WTC11 (cell line): Measurements from ENCODE around the gene SLC36A4. TPM values are rescaled to one million over a fixed set of nuclear protein-coding genes. Genes with fewer than 3 reads are reported as not detected.

Source experiments
- ATAC-seq: fragments of 200-7000 bp; cut with Tn5 transposase; 2 replicates; pipeline ENCODE4 v1.10.0; 2021; ENCODE audit warnings: mild to moderate bottlenecking, moderate library complexity
- CTCF ChIA-PET: fragments of 300-600 bp; sonication (Branson Sonifier 250); formaldehyde crosslinking; loops from one replicate; lab custom pipeline; 2021; ENCODE audit warnings: antibody characterized with exemption; lab: Charles Lee
- POLR2A ChIA-PET: fragments of 350-600 bp; sonication (Branson Sonifier 250); formaldehyde crosslinking; loops from one replicate; lab custom pipeline; 2021; ENCODE audit warnings: antibody characterized with exemption; lab: Charles Lee
- DNase-seq: peaks from one replicate; pipeline ENCODE4 v3.0.0; 2021; ENCODE audit warnings: low spot score
- H3K27ac Mint-ChIP-seq: 2 replicates; pipeline ENCODE4 v1.8.0; 2021; ENCODE audit warnings: mixed read lengths
- H3K27me3 Mint-ChIP-seq: 2 replicates; pipeline ENCODE4 v1.8.0; 2021; ENCODE audit warnings: low read depth, mild to moderate bottlenecking, moderate library complexity, mixed read lengths
- H3K36me3 Mint-ChIP-seq: 2 replicates; pipeline ENCODE4 v1.8.0; 2021; ENCODE audit warnings: mixed read lengths
- H3K4me1 Mint-ChIP-seq: 2 replicates; pipeline ENCODE4 v1.8.0; 2022; ENCODE audit warnings: mixed read lengths
- H3K4me3 Mint-ChIP-seq: 2 replicates; pipeline ENCODE4 v1.8.0; 2021; ENCODE audit warnings: mild to moderate bottlenecking, moderate library complexity, mixed read lengths
- H3K9me3 Mint-ChIP-seq: 2 replicates; pipeline ENCODE4 v1.8.0; 2021; ENCODE audit warnings: mixed read lengths
- EMX1 ChIP-seq: fragments of 250-450 bp; sonication (Bioruptor Pico); IDR thresholded peaks from 2 replicates; pipeline ENCODE4 v1.8.0; 2021; ENCODE audit warnings: mild to moderate bottlenecking
- ESRRA ChIP-seq: sonication (generic); formaldehyde crosslinking; IDR thresholded peaks from 2 replicates; pipeline ENCODE4 v1.8.1; 2022; ENCODE audit warnings: mild to moderate bottlenecking, missing genetic modification reagents, borderline replicate concordance
- FOXK1 ChIP-seq: sonication (generic); formaldehyde crosslinking; IDR thresholded peaks from 2 replicates; pipeline ENCODE4 v1.8.0; 2022; ENCODE audit warnings: mild to moderate bottlenecking, moderate library complexity, missing genetic modification reagents
- FOXP1 ChIP-seq: sonication (generic); formaldehyde crosslinking; IDR thresholded peaks from 2 replicates; pipeline ENCODE4 v1.8.0; 2022; ENCODE audit warnings: missing genetic modification reagents, mild to moderate bottlenecking, moderate library complexity, borderline replicate concordance
- KAT7 ChIP-seq: sonication (generic); formaldehyde crosslinking; IDR thresholded peaks from 2 replicates; pipeline ENCODE4 v1.8.1; 2023; ENCODE audit warnings: missing genetic modification reagents, mild to moderate bottlenecking, borderline replicate concordance
- NR1H2 ChIP-seq: sonication (generic); formaldehyde crosslinking; IDR thresholded peaks from 2 replicates; pipeline ENCODE4 v1.9.0; 2021; ENCODE audit warnings: mild to moderate bottlenecking, moderate library complexity, missing genetic modification reagents
- PRRX2 ChIP-seq: fragments of 250-450 bp; sonication (Bioruptor Pico); IDR thresholded peaks from 2 replicates; pipeline ENCODE4 v1.8.0; 2021; ENCODE audit warnings: mild to moderate bottlenecking
- SMAD3 ChIP-seq: sonication (generic); formaldehyde crosslinking; IDR thresholded peaks from 2 replicates; pipeline ENCODE4 v1.8.0; 2022; ENCODE audit warnings: missing genetic modification reagents, mild to moderate bottlenecking, borderline replicate concordance
- SMAD4 ChIP-seq: sonication (generic); formaldehyde crosslinking; IDR thresholded peaks from 2 replicates; pipeline ENCODE4 v1.8.0; 2022; ENCODE audit warnings: mild to moderate bottlenecking, missing genetic modification reagents
- TP53 ChIP-seq: sonication (generic); formaldehyde crosslinking; IDR thresholded peaks from 2 replicates; pipeline ENCODE4 v1.8.1; 2023; ENCODE audit warnings: mild to moderate bottlenecking, missing genetic modification reagents
- ZNF138 ChIP-seq: sonication (generic); formaldehyde crosslinking; conservative IDR thresholded peaks from 2 replicates; pipeline ENCODE4 v1.8.1; 2022; ENCODE audit warnings: mild to moderate bottlenecking, moderate library complexity, missing genetic modification reagents
- total RNA-seq: library from RNA; stranded (reverse); gene quantifications from 3 replicates; pipeline ENCODE4 v1.2.3, GENCODE V29; 2021
- TF ChIP-seq, protein P1 (sequence below): sonication (generic); formaldehyde crosslinking; conservative IDR thresholded peaks from 2 replicates; pipeline ENCODE4 v1.8.1; 2023; ENCODE audit warnings: mild to moderate bottlenecking, low read depth, missing genetic modification reagents, moderate library complexity
- TF ChIP-seq, protein P2 (sequence below): sonication (generic); formaldehyde crosslinking; IDR thresholded peaks from 2 replicates; pipeline ENCODE4 v1.8.1; 2022; ENCODE audit warnings: low read depth, mild to moderate bottlenecking, moderate library complexity, missing genetic modification reagents, borderline replicate concordance
- TF ChIP-seq, protein P3 (sequence below): sonication (generic); formaldehyde crosslinking; IDR thresholded peaks from 2 replicates; pipeline ENCODE4 v1.8.1; 2022; ENCODE audit warnings: mild to moderate bottlenecking, moderate library complexity, missing genetic modification reagents
- TF ChIP-seq, protein P4 (sequence below): fragments of 250-450 bp; sonication (Bioruptor Pico); IDR thresholded peaks from 2 replicates; pipeline ENCODE4 v1.9.0; 2021; ENCODE audit warnings: mild to moderate bottlenecking, borderline replicate concordance
- TF ChIP-seq, protein P5 (sequence below): sonication (generic); formaldehyde crosslinking; IDR thresholded peaks from 2 replicates; pipeline ENCODE4 v1.8.0; 2023; ENCODE audit warnings: mild to moderate bottlenecking, missing genetic modification reagents
- TF ChIP-seq, protein P6 (sequence below): sonication (generic); formaldehyde crosslinking; IDR thresholded peaks from 2 replicates; pipeline ENCODE4 v1.8.0; 2022; ENCODE audit warnings: mild to moderate bottlenecking, missing genetic modification reagents

The SLC36A4 gene
- total RNA-seq, 1 experiment from 2014 or later = 27.9 TPM

DNA sequence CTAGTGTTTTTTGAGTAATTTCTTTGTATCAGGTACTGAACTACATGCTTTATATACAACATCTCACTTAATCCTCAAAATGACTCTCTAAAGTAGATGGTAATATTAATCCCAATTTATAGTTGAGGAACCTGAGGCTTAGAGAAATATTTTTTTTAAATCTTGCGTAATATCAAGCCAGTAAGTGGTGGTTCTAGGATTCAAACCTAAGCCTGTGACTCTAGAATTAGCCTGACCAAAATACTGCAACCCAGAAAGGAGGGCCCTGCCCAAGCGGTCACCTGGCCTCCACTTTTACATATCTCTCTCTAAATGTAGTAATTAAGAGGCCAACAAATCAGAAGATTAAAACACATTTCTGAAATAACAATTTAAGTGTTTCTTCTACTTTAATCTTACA lies 28.6 kb downstream of the SLC36A4 start (continued):
- TF ChIP-seq, protein P1, sequence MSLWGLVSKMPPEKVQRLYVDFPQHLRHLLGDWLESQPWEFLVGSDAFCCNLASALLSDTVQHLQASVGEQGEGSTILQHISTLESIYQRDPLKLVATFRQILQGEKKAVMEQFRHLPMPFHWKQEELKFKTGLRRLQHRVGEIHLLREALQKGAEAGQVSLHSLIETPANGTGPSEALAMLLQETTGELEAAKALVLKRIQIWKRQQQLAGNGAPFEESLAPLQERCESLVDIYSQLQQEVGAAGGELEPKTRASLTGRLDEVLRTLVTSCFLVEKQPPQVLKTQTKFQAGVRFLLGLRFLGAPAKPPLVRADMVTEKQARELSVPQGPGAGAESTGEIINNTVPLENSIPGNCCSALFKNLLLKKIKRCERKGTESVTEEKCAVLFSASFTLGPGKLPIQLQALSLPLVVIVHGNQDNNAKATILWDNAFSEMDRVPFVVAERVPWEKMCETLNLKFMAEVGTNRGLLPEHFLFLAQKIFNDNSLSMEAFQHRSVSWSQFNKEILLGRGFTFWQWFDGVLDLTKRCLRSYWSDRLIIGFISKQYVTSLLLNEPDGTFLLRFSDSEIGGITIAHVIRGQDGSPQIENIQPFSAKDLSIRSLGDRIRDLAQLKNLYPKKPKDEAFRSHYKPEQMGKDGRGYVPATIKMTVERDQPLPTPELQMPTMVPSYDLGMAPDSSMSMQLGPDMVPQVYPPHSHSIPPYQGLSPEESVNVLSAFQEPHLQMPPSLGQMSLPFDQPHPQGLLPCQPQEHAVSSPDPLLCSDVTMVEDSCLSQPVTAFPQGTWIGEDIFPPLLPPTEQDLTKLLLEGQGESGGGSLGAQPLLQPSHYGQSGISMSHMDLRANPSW = no peak
- TF ChIP-seq ZNF138 (no peak), FOXK1 (no peak)

DNA sequence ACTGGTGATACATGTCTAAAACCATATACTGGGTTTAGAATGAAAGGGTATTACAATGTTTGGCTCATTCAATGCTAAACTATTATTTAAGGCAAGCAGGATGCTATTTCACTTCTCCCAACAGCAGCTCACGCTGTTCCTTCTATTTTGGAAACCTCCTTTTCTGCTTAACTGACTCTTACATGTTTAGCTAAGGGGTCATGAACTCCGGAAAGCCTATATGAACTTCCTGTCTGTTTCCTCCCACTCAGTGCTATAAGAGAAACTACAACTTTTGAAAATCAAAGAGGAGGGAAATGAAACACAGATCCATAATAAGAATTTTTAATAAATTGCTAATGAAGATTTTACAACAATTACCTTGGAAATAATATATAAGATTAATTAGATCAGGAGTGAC lies 30.9 kb downstream of the SLC36A4 start:
- CTCF ChIA-PET = interaction anchor here (1.2 to 2.7 kb wide), 2 partner anchors 149 to 224 kb away, joined by 3 to 8 read pairs; no protein-coding TSS in a partner anchor
- ATAC-seq = no peak

DNA sequence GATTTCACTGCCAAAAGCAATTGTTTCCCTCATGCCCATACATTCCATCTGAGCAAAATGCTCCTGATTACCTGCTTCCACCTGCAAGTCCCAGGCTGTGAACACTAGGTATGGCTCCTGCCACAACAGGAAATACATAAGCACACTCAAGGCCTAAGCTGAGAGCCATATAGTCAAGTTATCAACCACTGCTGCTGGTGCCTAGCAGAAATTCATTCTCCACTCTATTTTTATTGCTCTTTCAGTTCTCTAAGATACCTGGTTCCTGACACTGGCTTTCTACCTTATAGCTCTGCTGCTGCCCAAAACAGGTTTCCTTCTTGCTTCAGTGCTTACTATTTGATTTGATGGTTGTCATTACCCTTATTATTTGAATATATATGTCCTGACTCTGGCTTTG lies 31.6 kb downstream of the SLC36A4 start:
- H3K4me3 Mint-ChIP-seq = no peak overlapping the region
- H3K27me3 Mint-ChIP-seq = no peaks in the 10 kb centered on the region
- no peak for ATAC-seq
- CTCF ChIA-PET = interaction anchor here (1.2 to 2.7 kb wide), 2 partner anchors 148 to 224 kb away, joined by 3 to 8 read pairs; no protein-coding TSS in a partner anchor
- H3K36me3 Mint-ChIP-seq = peaks cover 17% of the 10 kb centered on the region
- TF ChIP-seq TP53 (CRISPR knock-in tag) (no peak), ESRRA (CRISPR knock-in tag) (no peak), SMAD3 (CRISPR knock-in tag) (no peak)
- H3K4me1 Mint-ChIP-seq = no peaks in the 10 kb centered on the region
- no peak for DNase-seq
- H3K9me3 Mint-ChIP-seq = no peaks in the 10 kb centered on the region
- POLR2A ChIA-PET = no interaction called here
- H3K27ac Mint-ChIP-seq = no peak overlapping the region

More for the DNA sequence above, 30.9 kb downstream of the SLC36A4 start:
- Mint-ChIP-seq H3K4me3 (no peak overlapping the region), H3K27ac (no peak overlapping the region), H3K9me3 (no peaks in the 10 kb centered on the region), H3K27me3 (no peaks in the 10 kb centered on the region), H3K4me1 (no peaks in the 10 kb centered on the region), H3K36me3 (peaks cover 17% of the 10 kb centered on the region)
- POLR2A ChIA-PET = no interaction called here
- TF ChIP-seq KAT7 = no peak
- TF ChIP-seq, protein P2, sequence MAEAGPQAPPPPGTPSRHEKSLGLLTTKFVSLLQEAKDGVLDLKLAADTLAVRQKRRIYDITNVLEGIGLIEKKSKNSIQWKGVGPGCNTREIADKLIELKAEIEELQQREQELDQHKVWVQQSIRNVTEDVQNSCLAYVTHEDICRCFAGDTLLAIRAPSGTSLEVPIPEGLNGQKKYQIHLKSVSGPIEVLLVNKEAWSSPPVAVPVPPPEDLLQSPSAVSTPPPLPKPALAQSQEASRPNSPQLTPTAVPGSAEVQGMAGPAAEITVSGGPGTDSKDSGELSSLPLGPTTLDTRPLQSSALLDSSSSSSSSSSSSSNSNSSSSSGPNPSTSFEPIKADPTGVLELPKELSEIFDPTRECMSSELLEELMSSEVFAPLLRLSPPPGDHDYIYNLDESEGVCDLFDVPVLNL = no peak
- TF ChIP-seq, protein P3, sequence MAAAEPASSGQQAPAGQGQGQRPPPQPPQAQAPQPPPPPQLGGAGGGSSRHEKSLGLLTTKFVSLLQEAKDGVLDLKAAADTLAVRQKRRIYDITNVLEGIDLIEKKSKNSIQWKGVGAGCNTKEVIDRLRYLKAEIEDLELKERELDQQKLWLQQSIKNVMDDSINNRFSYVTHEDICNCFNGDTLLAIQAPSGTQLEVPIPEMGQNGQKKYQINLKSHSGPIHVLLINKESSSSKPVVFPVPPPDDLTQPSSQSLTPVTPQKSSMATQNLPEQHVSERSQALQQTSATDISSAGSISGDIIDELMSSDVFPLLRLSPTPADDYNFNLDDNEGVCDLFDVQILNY = no peak
- no peak for TF ChIP-seq FOXP1 (CRISPR knock-in tag)
- TF ChIP-seq, protein P4, sequence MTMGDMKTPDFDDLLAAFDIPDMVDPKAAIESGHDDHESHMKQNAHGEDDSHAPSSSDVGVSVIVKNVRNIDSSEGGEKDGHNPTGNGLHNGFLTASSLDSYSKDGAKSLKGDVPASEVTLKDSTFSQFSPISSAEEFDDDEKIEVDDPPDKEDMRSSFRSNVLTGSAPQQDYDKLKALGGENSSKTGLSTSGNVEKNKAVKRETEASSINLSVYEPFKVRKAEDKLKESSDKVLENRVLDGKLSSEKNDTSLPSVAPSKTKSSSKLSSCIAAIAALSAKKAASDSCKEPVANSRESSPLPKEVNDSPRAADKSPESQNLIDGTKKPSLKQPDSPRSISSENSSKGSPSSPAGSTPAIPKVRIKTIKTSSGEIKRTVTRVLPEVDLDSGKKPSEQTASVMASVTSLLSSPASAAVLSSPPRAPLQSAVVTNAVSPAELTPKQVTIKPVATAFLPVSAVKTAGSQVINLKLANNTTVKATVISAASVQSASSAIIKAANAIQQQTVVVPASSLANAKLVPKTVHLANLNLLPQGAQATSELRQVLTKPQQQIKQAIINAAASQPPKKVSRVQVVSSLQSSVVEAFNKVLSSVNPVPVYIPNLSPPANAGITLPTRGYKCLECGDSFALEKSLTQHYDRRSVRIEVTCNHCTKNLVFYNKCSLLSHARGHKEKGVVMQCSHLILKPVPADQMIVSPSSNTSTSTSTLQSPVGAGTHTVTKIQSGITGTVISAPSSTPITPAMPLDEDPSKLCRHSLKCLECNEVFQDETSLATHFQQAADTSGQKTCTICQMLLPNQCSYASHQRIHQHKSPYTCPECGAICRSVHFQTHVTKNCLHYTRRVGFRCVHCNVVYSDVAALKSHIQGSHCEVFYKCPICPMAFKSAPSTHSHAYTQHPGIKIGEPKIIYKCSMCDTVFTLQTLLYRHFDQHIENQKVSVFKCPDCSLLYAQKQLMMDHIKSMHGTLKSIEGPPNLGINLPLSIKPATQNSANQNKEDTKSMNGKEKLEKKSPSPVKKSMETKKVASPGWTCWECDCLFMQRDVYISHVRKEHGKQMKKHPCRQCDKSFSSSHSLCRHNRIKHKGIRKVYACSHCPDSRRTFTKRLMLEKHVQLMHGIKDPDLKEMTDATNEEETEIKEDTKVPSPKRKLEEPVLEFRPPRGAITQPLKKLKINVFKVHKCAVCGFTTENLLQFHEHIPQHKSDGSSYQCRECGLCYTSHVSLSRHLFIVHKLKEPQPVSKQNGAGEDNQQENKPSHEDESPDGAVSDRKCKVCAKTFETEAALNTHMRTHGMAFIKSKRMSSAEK = no peak
- TF ChIP-seq NR1H2 (CRISPR knock-in tag) = no peak
- no peak for DNase-seq

DNA sequence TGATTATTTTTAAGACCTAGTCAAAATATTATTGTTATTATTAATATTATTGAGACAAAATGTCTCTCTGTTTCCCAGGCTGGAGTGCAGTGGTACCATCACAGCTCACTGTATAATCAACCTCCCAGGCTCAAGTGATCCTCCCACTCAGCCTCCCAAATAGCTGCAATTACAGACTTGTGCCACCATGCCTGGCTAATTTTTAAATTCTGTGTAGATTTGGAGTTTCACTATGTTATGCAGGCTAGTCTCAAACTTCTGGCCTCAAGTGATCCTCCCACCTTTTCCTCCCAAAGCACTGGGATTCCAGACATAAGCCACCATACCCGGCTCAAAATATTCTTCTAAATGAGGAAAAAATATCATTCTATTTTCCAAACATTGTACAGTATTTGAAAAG lies 37.0 kb downstream of the SLC36A4 start:
- H3K4me3 Mint-ChIP-seq = no peak overlapping the region
- H3K36me3 Mint-ChIP-seq = peaks cover 33% of the 10 kb centered on the region
- CTCF ChIA-PET = no interaction called here
- no peak overlapping the region for H3K27ac Mint-ChIP-seq
- ATAC-seq = no peak
- H3K27me3 Mint-ChIP-seq = no peaks in the 10 kb centered on the region
- DNase-seq = no peak
- H3K9me3 Mint-ChIP-seq = peaks cover 18% of the 10 kb centered on the region
- H3K4me1 Mint-ChIP-seq = no peaks in the 10 kb centered on the region
- POLR2A ChIA-PET = no interaction called here
- TF ChIP-seq, protein P5, sequence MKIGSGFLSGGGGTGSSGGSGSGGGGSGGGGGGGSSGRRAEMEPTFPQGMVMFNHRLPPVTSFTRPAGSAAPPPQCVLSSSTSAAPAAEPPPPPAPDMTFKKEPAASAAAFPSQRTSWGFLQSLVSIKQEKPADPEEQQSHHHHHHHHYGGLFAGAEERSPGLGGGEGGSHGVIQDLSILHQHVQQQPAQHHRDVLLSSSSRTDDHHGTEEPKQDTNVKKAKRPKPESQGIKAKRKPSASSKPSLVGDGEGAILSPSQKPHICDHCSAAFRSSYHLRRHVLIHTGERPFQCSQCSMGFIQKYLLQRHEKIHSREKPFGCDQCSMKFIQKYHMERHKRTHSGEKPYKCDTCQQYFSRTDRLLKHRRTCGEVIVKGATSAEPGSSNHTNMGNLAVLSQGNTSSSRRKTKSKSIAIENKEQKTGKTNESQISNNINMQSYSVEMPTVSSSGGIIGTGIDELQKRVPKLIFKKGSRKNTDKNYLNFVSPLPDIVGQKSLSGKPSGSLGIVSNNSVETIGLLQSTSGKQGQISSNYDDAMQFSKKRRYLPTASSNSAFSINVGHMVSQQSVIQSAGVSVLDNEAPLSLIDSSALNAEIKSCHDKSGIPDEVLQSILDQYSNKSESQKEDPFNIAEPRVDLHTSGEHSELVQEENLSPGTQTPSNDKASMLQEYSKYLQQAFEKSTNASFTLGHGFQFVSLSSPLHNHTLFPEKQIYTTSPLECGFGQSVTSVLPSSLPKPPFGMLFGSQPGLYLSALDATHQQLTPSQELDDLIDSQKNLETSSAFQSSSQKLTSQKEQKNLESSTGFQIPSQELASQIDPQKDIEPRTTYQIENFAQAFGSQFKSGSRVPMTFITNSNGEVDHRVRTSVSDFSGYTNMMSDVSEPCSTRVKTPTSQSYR (CRISPR knock-in tag) = no peak
- TF ChIP-seq, protein P6, sequence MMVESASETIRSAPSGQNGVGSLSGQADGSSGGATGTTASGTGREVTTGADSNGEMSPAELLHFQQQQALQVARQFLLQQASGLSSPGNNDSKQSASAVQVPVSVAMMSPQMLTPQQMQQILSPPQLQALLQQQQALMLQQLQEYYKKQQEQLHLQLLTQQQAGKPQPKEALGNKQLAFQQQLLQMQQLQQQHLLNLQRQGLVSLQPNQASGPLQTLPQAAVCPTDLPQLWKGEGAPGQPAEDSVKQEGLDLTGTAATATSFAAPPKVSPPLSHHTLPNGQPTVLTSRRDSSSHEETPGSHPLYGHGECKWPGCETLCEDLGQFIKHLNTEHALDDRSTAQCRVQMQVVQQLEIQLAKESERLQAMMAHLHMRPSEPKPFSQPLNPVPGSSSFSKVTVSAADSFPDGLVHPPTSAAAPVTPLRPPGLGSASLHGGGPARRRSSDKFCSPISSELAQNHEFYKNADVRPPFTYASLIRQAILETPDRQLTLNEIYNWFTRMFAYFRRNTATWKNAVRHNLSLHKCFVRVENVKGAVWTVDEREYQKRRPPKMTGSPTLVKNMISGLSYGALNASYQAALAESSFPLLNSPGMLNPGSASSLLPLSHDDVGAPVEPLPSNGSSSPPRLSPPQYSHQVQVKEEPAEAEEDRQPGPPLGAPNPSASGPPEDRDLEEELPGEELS (CRISPR knock-in tag) = no peak
- TF ChIP-seq EMX1 (CRISPR knock-in tag) = no peak
- no peak for TF ChIP-seq TP53 (CRISPR knock-in tag)
- no peak for TF ChIP-seq PRRX2 (CRISPR knock-in tag)
- no peak for TF ChIP-seq SMAD4 (CRISPR knock-in tag)
